Stimulated activated CD8-positive, alpha-beta memory T cell treated with anti-CD3 and anti-CD28 coated beads, Interleukin-7, amount 100 ng/mL, for 24 hours (primary cell): ENCODE data around the gene ZNF366.
"Not testable (repeated sequence)": the region's sequence is repeated elsewhere in the genome, so short reads cannot be mapped to it uniquely, and the experiment has no call there.

ENCODE experiments used
- DNase-seq: peaks from one replicate; pipeline ENCODE4 v3.0.0-alpha.2; 2020; ENCODE audit warnings: low read depth

The ZNF366 gene

GRCh38 chr5:72438141-72438540 lies 69.1 kb downstream of the ZNF366 start:
- DNase-seq: no peak

- DNase-seq: no peak
Observed at GRCh38 chr5:72436796-72437471, 70.3 kb downstream of the ZNF366 start.

DNA sequence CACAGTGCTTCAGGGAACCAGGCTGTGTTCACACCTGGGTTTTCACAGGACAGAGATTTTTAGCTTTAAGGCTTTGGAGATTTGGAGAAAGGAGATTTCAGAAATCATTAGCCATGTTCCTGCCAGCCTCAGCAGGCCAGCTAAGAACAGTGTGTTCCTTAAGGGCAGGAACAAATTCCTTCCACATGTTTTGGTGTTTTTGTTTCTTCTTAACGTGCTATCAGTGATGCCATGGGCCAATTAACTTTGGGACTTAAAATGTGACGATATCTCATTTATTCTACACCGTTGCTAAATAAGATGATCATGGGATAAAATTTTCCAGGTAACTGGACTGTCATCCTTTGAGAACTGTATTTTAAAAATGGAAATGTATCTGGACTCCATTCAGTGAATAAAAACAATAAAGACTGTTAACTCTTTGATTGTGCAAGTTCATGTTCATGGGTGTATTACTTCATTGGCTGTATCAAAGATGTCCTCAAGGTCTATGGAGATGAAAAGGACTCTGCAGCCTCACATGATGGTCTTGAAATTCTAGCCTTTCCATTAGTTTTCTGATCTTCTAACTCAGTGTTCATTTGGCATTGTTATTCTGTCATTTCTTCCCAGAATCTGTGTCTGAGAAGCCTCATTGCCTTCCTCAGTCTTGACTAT lies 72.3 kb downstream of the ZNF366 start:
- DNase-seq: no peak

DNA sequence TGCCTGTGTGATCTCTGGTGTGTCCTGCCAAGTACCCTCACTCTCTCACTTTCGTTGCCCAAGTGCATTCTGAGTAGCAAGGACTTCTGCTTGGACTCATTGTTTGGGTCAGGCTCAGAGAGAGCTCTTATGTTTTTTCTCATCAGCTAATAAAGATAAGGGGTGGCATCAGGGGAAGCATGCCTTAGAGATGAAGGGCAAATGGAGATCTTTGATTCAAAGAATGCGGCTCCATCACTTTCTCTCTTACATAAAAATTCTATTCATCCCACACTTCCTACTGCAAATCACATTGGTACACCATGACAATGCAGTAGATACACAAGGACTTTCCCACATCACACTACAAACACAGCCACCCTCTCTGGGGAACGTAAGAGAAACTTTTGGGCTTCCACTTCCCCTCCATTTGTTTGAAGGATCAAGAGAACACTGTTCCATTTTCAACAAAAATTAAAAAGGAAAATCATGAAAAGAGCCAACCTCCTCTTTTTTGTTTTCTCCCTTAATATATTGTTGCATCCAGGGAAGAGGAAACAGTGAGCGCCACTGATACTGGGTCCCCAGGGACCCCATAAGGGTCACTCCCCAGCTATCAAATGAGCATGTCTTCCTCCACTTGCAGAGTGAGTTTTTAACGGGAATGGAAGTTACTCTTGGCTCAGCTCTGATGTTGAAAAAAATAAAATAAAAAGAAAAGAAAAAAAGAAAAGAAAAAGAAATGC lies 73.0 kb downstream of the ZNF366 start:
- no peak for DNase-seq

- DNase-seq: no peak
Observed at GRCh38 chr5:72433522-72433921, 73.7 kb downstream of the ZNF366 start.

DNA sequence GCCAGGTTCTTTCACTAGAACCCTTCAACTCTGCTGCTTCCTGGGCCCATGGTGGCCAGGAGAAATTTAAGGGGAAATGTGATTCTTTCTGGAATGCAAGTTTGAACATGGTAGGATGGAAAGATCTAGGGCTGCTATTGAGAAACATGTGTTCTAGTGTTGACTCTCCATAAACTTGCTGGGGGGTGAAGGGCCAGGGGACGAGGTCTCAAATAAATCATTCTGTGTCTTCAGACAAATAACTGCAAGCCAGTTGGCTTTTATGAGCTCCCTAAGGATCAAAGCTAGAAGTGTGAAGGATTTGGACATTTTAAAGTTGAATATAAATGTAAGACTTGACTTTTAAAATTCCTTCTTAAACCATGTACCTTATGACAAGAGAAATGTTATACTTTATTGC lies 78.5 kb downstream of the ZNF366 start:
- no peak for DNase-seq

- DNase-seq: no peak
Observed at GRCh38 chr5:72427488-72428437, 79.4 kb downstream of the ZNF366 start.

DNA sequence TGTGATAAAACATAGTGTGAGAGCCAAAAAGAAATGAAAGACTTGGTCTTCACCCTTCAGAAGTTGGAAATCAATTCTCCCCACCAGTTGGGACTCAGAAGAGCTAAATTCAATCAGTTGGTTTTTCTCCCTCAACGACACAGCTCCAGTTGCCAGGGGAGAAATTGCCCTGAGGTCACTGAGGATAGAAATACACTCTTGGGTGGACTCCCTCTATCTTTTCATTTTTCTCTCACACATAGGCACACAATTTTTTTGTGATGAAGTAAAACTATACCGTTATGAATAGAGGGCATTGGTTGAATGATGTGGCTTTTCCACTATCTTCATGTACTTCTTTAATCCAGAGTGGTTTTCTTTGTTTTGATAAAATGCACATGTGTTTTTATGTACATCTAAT lies 80.2 kb downstream of the ZNF366 start:
- DNase-seq: no peak

GRCh38 chr5:72426019-72426418 lies 81.2 kb downstream of the ZNF366 start:
- DNase-seq: no peak

DNA sequence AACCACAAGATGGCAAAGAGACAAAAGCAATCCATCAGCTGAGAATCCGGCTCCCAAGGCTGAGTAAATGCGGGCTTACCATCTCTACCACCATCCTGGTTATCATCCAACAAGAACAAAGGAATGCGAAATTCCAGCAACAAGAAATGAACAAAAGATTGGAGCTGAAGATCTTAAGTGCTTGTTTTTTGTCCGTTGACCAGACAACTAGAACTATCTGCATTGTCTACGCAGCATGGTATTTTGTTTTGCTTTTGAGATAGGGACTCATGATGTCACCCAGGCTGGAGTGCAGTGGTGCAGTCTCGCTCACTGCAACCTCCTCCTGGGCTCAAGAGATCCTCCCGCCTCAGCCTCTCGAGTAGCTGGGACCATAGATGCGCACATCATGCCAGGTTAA lies 88.9 kb downstream of the ZNF366 start:
- no peak for DNase-seq

- no peak for DNase-seq
Observed at GRCh38 chr5:72417333-72418062, 89.7 kb downstream of the ZNF366 start.

GRCh38 chr5:72415616-72416325 lies 91.4 kb downstream of the ZNF366 start:
- DNase-seq: no peak

GRCh38 chr5:72412283-72413055 lies 94.7 kb downstream of the ZNF366 start:
- DNase-seq: no peak

DNA sequence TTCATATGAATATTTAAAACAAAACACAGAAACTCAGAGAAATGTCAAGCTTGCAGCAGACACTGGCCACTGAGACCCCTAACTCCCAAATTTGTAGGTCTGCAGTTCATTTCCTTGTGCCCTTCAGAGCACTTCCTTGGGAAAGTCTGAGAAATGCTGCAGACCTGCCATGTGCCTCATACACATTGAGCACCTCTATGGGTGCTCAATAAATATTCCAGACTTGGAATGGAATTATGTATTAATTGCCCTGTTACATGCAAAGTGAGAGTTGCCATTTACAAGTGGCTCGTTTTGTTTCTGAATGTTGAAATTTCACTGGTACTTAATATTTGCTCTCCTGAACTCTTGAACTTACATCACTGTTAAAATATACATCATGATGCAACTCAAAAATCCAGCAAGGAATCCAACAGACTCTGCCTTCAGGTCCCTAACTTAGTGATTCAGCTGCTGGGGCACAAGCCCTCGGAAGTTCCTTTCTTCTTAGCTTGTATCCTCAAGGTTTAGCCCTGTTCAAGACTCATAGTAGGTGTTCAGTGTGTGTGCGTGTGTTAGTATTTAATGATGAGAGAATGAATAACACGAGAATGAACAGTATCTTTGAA lies 96.4 kb downstream of the ZNF366 start:
- DNase-seq: no peak

DNA sequence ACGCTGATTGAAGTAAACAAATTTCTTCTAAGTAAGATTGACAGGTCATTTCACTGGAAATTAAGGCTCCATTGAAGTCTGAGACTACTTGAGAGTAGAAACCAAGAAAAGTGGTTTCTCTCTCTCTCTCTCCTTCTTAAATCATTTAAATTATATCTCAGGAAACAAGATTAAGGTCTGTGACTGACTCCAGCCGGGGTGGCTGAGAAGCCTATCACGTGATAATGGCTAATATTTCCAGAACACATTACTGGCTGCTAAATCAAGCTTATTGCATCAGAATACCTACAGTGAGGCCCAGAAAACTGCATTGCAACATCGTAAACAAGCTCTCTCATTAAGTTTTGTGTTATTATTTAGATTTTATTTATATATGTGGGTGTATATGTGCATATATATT lies 98.6 kb downstream of the ZNF366 start:
- DNase-seq: no peak

DNA sequence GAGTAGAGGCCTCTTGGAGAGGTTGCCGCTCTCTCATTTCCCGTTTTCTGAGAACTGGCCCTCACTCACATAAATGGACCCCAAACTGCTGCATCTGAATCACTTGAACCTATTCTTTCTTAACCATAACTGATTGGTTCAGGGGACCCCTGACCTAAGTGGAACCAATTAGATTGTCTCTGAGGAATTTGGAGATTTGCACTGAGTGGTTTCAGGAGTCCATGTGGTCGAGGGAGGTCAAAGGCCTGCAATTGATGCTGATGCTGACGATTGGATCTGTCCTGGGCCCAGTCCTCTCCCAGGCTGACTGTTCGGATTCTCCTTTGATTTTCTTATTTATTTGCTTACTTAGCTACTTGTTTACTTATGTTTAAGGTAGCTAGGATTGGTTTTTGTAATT lies 99.1 kb downstream of the ZNF366 start:
- DNase-seq: no peak

GRCh38 chr5:72407541-72407940 lies 99.7 kb downstream of the ZNF366 start:
- no peak for DNase-seq

DNA sequence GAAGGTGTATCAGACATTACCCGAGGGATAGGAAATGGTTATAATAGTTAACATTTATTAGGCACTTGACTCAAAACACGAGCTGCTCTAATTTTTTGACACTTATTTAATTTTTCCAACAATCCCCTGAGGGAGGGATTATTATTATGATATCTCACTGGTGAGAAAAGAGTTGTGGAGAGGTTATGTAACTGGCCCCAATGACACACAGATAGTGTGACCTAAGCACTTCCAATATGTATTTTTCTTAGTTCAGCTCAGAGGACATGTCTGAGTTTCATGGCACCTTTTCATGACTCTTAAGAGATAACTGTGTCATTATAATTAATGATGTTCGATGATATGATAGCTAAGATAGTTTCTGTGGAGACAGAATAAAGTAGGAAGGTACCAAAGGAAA lies 100.1 kb downstream of the ZNF366 start:
- no peak for DNase-seq

DNA sequence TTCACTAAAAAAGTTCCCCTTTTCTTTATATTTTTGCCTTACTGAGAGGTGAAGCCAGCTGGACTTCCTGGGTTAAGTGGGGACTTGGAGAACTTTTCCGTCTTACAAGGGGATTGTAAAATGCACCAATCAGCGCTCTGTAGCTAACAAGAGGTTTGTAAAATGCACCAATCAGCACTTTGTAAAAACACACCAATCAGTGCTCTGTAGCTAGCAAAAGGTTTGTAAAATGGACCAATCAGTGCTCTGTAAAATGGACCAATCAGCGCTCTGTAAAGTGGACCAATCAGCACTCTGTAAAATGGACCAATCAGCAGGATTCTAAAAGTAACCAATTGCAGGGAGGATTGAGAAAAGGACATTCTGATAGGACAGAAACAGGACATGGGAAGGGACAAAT lies 102.4 kb downstream of the ZNF366 start:
- DNase-seq: not testable (repeated sequence)
